ENCODE measurements around the gene IL18RAP.

IL18RAP gene

DNA sequence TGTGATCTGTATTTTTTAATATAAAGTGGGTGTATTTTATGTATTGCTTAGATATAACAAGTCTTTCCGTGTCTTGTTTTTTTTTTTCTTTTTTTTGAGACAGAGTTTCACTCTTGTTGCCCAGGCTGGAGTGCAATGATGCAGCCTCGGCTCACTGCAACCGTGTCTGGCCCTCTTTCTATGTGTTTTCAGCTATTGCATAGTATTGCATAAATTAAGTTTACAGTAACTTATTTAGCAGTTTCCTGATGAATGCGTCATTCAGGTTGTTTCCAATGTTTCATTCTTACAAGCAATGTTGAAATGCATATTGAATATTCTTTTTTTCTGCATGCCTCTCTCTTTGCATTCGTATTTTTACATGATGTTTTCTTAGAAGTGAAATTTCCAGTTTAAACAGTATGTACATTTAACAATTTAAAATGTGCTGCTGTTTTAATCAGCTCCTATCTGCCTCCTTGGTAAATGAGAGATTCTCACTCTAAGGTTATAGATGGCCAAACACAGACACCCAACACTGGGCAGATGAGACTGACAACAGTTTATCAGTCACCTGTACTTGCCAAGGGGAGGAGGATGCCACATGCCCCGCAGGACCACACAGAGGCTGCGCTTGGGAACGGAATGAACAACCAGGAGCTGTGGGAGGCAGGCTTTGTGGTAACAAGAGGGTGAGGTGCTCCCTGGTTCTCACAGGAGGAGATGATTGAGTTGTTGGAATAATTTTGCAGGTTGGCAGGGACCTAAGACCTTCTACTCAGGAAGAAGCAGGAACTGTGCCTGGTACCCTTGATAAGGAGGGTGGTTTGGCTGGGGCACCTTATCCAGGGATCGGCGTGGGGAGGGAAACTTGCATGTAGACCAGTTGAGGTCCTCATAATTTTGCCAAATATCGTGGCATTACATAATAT is 57.6 kb downstream of the IL18RAP start:
- no peak overlapping the region for H3K4me3 Mint-ChIP-seq
- no peaks in the 10 kb centered on the region for H3K9me3 Mint-ChIP-seq
- TF ChIP-seq, protein P1, sequence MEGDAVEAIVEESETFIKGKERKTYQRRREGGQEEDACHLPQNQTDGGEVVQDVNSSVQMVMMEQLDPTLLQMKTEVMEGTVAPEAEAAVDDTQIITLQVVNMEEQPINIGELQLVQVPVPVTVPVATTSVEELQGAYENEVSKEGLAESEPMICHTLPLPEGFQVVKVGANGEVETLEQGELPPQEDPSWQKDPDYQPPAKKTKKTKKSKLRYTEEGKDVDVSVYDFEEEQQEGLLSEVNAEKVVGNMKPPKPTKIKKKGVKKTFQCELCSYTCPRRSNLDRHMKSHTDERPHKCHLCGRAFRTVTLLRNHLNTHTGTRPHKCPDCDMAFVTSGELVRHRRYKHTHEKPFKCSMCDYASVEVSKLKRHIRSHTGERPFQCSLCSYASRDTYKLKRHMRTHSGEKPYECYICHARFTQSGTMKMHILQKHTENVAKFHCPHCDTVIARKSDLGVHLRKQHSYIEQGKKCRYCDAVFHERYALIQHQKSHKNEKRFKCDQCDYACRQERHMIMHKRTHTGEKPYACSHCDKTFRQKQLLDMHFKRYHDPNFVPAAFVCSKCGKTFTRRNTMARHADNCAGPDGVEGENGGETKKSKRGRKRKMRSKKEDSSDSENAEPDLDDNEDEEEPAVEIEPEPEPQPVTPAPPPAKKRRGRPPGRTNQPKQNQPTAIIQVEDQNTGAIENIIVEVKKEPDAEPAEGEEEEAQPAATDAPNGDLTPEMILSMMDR (IDR thresholded peaks at IDR 0.05), result no peak
- no peaks in the 10 kb centered on the region for H3K4me1 Mint-ChIP-seq
- no peaks in the 10 kb centered on the region for H3K36me3 Mint-ChIP-seq (ENCODE audit: low read depth)
- no peaks in the 10 kb centered on the region for H3K27me3 Mint-ChIP-seq (ENCODE audit: low read depth, poor library complexity)
- no peak overlapping the region for H3K27ac Mint-ChIP-seq
- no peak for DNase-seq

DNA sequence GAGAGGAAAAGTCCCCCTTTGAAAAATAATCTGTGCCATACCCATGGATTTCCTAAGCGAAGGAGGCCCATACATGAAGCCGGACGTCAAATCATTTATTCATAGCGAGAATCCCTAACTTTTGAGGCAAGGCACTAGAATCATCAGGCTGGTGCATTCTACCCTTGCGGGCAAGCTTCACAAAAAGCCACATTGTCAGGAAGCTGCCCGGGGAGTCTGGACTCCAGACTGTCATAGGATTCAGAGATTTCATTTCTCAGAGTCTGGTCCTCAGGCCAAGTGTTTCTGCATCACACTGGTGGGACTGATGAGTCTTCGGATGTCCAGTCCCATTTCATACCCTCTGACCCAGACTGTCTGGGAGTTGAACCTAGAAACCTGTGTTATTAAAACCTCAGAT is 59.0 kb downstream of the IL18RAP start:
- TF ChIP-seq, protein P1 (IDR thresholded peaks at IDR 0.05), result no peak
- H3K36me3 Mint-ChIP-seq (ENCODE audit: low read depth), result no peaks in the 10 kb centered on the region
- H3K27me3 Mint-ChIP-seq (ENCODE audit: low read depth, poor library complexity), result peaks cover 7% of the 10 kb centered on the region
- H3K4me1 Mint-ChIP-seq, result no peaks in the 10 kb centered on the region
- H3K27ac Mint-ChIP-seq, result no peak overlapping the region
- H3K4me3 Mint-ChIP-seq, result no peak overlapping the region
- no peaks in the 10 kb centered on the region for H3K9me3 Mint-ChIP-seq
- DNase-seq, result no peak

DNA sequence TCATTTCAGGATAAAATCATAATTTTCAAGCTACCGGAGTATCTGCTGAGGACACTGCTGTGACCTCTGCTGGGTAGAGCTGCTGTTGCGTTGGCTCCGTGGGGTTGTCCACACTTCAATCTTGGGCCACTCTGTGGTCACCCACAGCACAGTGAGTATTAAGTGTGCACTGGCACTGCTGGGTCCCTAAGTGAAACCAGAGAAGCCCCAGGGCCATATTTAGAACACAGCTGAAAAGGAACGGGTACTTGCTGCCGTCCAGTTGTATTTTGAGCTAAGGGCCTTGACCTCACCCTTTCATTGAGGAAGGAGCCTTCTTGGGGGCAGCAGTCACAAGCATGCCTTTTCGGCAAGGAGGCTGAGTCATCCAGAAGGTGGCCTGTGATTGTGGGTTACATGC is 60.1 kb downstream of the IL18RAP start:
- TF ChIP-seq, protein P1 (IDR thresholded peaks at IDR 0.05), result no peak
- no peak overlapping the region for H3K27ac Mint-ChIP-seq
- peaks cover 10% of the 10 kb centered on the region for H3K27me3 Mint-ChIP-seq (ENCODE audit: low read depth, poor library complexity)
- no peaks in the 10 kb centered on the region for H3K9me3 Mint-ChIP-seq
- no peaks in the 10 kb centered on the region for H3K36me3 Mint-ChIP-seq (ENCODE audit: low read depth)
- H3K4me1 Mint-ChIP-seq, result no peaks in the 10 kb centered on the region
- no peak overlapping the region for H3K4me3 Mint-ChIP-seq
- DNase-seq, result no peak

DNA sequence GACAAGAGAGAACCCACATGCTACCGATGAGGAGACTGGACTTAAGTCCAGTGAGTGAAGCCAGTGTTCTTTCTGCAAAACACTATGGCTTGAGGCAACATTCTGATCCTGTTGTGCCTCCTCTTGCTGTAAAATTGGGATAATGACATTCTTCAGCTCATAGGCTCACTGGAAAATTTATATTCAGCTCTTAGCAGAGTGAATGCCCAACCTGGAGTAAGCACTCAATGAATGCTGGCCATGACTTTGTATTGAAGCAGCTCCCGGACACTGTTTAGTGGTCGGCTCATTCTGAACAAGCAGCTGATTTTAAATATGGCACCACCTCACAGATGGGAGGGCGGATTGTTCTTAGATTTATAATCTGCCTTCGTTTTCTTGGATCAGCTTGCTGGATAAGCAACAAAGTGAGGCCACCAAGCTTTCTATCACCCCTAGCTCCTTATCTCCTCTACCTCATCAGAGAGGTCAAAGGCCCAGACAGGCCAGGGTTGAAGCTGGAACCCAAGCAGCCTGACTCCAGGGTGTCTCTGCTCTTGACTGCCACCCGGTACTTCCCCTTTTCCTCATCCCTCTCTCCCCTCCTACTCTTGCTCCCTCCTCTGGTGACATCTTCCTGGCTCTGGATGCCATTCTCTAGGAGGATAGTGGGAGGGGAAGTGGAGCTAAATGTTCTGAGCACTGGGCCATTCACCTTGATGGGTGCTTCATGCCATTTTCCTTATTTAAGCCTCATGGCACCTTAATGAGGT is 61.5 kb downstream of the IL18RAP start:
- Mint-ChIP-seq H3K4me1 (no peaks in the 10 kb centered on the region), H3K27me3 (ENCODE audit: low read depth, poor library complexity) (peaks cover 10% of the 10 kb centered on the region), H3K4me3 (no peak overlapping the region), H3K9me3 (no peaks in the 10 kb centered on the region), H3K27ac (no peak overlapping the region), H3K36me3 (ENCODE audit: low read depth) (no peaks in the 10 kb centered on the region)
- TF ChIP-seq, protein P1 (IDR thresholded peaks at IDR 0.05), result no peak
- no peak for DNase-seq

DNA sequence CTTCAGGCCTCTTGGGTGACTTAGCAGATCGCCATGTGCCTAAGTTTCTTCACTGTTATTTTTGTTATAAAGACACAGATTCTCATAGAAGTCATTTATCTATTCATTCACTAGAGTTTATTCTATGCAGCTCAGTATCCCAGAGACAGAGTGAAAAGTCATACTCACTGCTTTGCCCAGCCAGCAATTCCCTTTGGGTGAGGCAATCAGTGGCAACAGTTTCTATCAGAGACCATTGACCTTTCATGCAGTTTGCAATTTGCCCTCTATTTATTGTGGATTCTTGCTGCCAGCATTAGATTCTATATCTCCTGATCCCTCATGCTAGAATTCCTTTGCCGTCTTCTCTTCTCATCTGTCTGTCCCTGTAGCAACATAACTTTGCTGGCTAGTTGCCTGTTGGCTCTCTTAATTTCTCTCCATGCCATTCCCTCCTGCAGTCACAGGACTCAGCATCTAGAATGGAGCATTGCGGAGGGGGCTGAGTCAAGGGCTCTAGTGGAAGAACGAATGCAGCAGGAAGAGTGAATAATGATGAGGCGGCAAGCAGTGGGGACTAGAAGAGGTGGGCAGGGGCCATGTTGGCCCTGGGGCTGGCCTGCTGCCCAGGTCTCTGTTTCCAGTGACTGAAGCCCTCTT is 62.3 kb downstream of the IL18RAP start:
- TF ChIP-seq, protein P1 (IDR thresholded peaks at IDR 0.05), result no peak
- Mint-ChIP-seq H3K27ac (no peak overlapping the region), H3K4me3 (no peak overlapping the region), H3K36me3 (ENCODE audit: low read depth) (no peaks in the 10 kb centered on the region), H3K9me3 (no peaks in the 10 kb centered on the region), H3K4me1 (no peaks in the 10 kb centered on the region), H3K27me3 (ENCODE audit: low read depth, poor library complexity) (peaks cover 10% of the 10 kb centered on the region)
- DNase-seq, result no peak

Data from nephron progenitor cell (in vitro differentiated cells).